A673 (cell line): ENCODE results near the gene CAPN8. TPM values are rescaled to one million over a fixed set of nuclear protein-coding genes. Genes with fewer than 3 reads are reported as not detected.

Source experiments
- BruUV-seq: library from RNA; stranded (reverse); fragments of 400-500 nt; replicated peaks from 2 replicates; lab custom pipeline; 2021; lab: Mats Ljungman, UMichigan
- CTCF ChIA-PET: fragments of 300-600 bp; sonication (Branson Sonifier 250); formaldehyde crosslinking; loops from one replicate; lab custom pipeline; 2022; ENCODE audit warnings: antibody characterized with exemption; lab: Charles Lee
- POLR2A ChIA-PET: fragments of 300-600 bp; sonication (Branson Sonifier 250); formaldehyde crosslinking; loops from one replicate; lab custom pipeline; 2022; ENCODE audit warnings: antibody characterized with exemption; ENCODE audit not compliant: low non-redundant PET; lab: Charles Lee
- DNase-seq: peaks from one replicate; pipeline ENCODE4 v3.0.0-alpha.2; 2015; ENCODE audit warnings: low spot score
- H3K27ac ChIP-seq: fragments of 200-600 bp; sonication (generic); 2 replicates; pipeline ENCODE4 v1.5.1; 2016; ENCODE audit warnings: mixed run types, low read depth, mild to moderate bottlenecking, mixed read lengths, antibody characterized with exemption, low read length; ENCODE audit not compliant: poor library complexity, severe bottlenecking
- H3K27me3 ChIP-seq: fragments of 200-600 bp; sonication (generic); replicated peaks from 2 replicates; pipeline ENCODE4 v1.6.1; 2017; ENCODE audit warnings: mixed run types, low read depth, mild to moderate bottlenecking, mixed read lengths, antibody characterized with exemption, low read length; ENCODE audit not compliant: insufficient read depth, poor library complexity
- H3K36me3 ChIP-seq: fragments of 200-600 bp; sonication (generic); 2 replicates; pipeline ENCODE4 v1.6.1; 2016; ENCODE audit warnings: mixed run types, mild to moderate bottlenecking, mixed read lengths, antibody characterized with exemption, low read length; ENCODE audit not compliant: insufficient read depth, poor library complexity, severe bottlenecking
- H3K4me1 ChIP-seq: fragments of 200-600 bp; sonication (generic); 2 replicates; pipeline ENCODE4 v1.6.1; 2017; ENCODE audit warnings: mixed run types, mild to moderate bottlenecking, mixed read lengths, antibody characterized with exemption, low read length; ENCODE audit not compliant: insufficient read depth, poor library complexity, severe bottlenecking
- H3K4me3 ChIP-seq: fragments of 200-600 bp; sonication (generic); 2 replicates; pipeline ENCODE4 v1.5.1; 2016; ENCODE audit warnings: low read depth, mixed run types, mild to moderate bottlenecking, mixed read lengths, low read length; ENCODE audit not compliant: poor library complexity, severe bottlenecking
- H3K9me3 ChIP-seq: fragments of 200-600 bp; sonication (generic); 2 replicates; pipeline ENCODE4 v1.6.1; 2016; ENCODE audit warnings: mixed run types, low read depth, mild to moderate bottlenecking, mixed read lengths, antibody characterized with exemption, low read length; ENCODE audit not compliant: poor library complexity, severe bottlenecking
- CTCF ChIP-seq: fragments of 300-800, 200-600 bp; sonication (generic); conservative IDR thresholded peaks from 2 replicates; pipeline ENCODE4 v1.5.1; 2017; ENCODE audit warnings: low read depth, mild to moderate bottlenecking, antibody characterized with exemption, low read length, moderate library complexity, mixed read lengths
- EZH2 ChIP-seq: fragments of 200-600 bp; sonication (generic); IDR thresholded peaks from 2 replicates; pipeline ENCODE4 v1.6.1; 2017; ENCODE audit warnings: borderline replicate concordance, low read depth, mild to moderate bottlenecking, mixed read lengths, antibody characterized with exemption, low read length; ENCODE audit not compliant: poor library complexity, severe bottlenecking
- intact Hi-C: fragments of 100-400 bp; cut with micrococcal nuclease; formaldehyde crosslinking; loops from one replicate; pipeline ENCODE4 v1.10.0; 2022; ENCODE audit not compliant: unreplicated experiment
- total RNA-seq: library from RNA; stranded (reverse); gene quantifications from 2 replicates; pipeline ENCODE4 v1.2.3, GENCODE V29; 2021

The CAPN8 gene
- total RNA-seq, 1 experiment from 2014 or later: not detected

- H3K4me1 ChIP-seq: no peaks in the 10 kb centered on the region
- no peak overlapping the region for H3K4me3 ChIP-seq
- H3K9me3 ChIP-seq: no peaks in the 10 kb centered on the region
- H3K27me3 ChIP-seq: no peaks in the 10 kb centered on the region
- TF ChIP-seq EZH2: no peak
- TF ChIP-seq CTCF: no peak
- intact Hi-C loops: no loop called here
- ChIA-PET POLR2A (no interaction called here), CTCF (no interaction called here)
- no TSS peak for BruUV-seq
- H3K36me3 ChIP-seq: no peaks in the 10 kb centered on the region
- no peak for DNase-seq
- no peak overlapping the region for H3K27ac ChIP-seq
These were observed 120.2 kb downstream of the CAPN8 start for GRCh38 chr1:223545343-223545742.

GRCh38 chr1:223543560-223543959 lies 121.9 kb downstream of the CAPN8 start:
- Histone ChIP-seq H3K4me3 (no peak overlapping the region), H3K36me3 (no peaks in the 10 kb centered on the region), H3K27me3 (no peaks in the 10 kb centered on the region), H3K4me1 (no peaks in the 10 kb centered on the region), H3K9me3 (no peaks in the 10 kb centered on the region), H3K27ac (no peak overlapping the region)
- POLR2A ChIA-PET: no interaction called here
- TF ChIP-seq EZH2: no peak
- no peak for TF ChIP-seq CTCF
- no TSS peak for BruUV-seq
- CTCF ChIA-PET: no interaction called here
- intact Hi-C loops: no loop called here
- DNase-seq: no peak

- Histone ChIP-seq H3K4me3 (no peak overlapping the region), H3K9me3 (no peaks in the 10 kb centered on the region), H3K27ac (no peak overlapping the region), H3K36me3 (no peaks in the 10 kb centered on the region), H3K27me3 (no peaks in the 10 kb centered on the region), H3K4me1 (no peaks in the 10 kb centered on the region)
- no peak for DNase-seq
- no peak for TF ChIP-seq CTCF
- no peak for TF ChIP-seq EZH2
- BruUV-seq: no TSS peak
- intact Hi-C loops: no loop called here
- CTCF ChIA-PET: no interaction called here
- POLR2A ChIA-PET: no interaction called here
These were observed 122.7 kb downstream of the CAPN8 start for GRCh38 chr1:223542831-223543230.
